ENCODE data around the gene PRSS23. TPM values are rescaled to one million over a fixed set of nuclear protein-coding genes. Genes with fewer than 3 reads are reported as not detected.

The PRSS23 gene
- total RNA-seq, 1 experiment from 2014 or later, result 355 TPM

DNA sequence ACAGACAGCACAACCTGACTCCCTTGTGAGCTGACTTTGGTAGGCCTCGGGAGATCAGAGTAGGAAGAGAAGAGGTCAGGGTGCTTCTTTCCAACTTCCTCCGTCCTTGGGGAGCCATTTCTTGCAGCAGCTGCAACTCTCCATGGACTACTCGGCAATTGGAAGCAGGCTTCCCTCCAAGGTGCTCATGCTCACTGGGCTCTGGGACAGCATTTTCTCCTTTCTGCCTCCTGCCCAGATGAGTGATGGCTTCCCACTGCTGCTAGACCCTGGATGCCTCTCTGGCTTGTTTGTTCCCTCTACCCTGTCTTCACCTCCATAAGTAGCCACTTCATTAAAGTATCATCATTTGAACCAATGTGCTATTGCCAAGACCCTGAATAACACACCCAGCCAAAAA is 8.2 kb upstream of the PRSS23 start:
- in situ Hi-C loops (cut with HindIII; ENCODE audit: low pct_unique_long_range_greater_than_20kb, low sequenced_read_pairs), result no loop called here
- H3K9me3 ChIP-seq (ENCODE audit: control insufficient read depth, insufficient read depth, low read depth, low read length), result no peaks in the 10 kb centered on the region
- no peak overlapping the region for H3K4me3 ChIP-seq (ENCODE audit: low read depth in 2 of 2, low read length in 2 of 2)
- ChIA-PET POLR2A (no interaction called here), CTCF (no interaction called here)
- peaks cover 18% of the 10 kb centered on the region for H3K4me1 ChIP-seq (ENCODE audit: control insufficient read depth, insufficient read depth, low read length)
- intact Hi-C loops (cut with micrococcal nuclease; ENCODE audit: unreplicated experiment), result no loop called here
- no TSS peak for BruUV-seq (replicated peaks)
- H3K36me3 ChIP-seq (ENCODE audit: control insufficient read depth, insufficient read depth, low read length), result no peaks in the 10 kb centered on the region
- no peak for DNase-seq (ENCODE audit: low read depth, low spot score)
- peak overlapping the region; percentile 60; the same call in 1 of the 2 replicates for H3K27ac ChIP-seq (ENCODE audit: low read length)
- TF ChIP-seq POLR2AphosphoS5 (IDR thresholded peaks at IDR 0.05; ENCODE audit: low read depth, low read length) (no peak), CTCF (IDR thresholded peaks at IDR 0.05) (no peak)
- no peaks in the 10 kb centered on the region for H3K27me3 ChIP-seq (ENCODE audit: control insufficient read depth, insufficient read depth, low read length)
- no peak for ATAC-seq

DNA sequence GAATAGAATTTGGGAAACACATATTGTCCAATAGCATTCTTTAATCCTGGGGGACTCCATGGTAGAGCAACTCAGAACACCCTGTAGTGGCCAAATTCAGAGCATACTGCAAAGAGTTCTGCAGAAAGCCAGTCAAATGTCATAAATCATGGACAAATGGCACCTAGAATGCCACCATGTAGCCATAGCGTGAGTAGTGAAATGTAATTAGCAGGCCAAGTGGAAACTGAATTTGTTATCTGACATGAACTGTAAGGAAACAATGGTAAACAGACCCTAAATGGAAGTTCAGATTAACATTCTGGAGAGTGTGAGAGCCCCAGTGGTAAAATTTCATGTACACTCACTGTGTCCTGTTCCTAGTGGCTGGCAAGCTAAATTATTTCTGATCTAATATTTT is 7.0 kb upstream of the PRSS23 start:
- no TSS peak for BruUV-seq (replicated peaks)
- no peak for DNase-seq (ENCODE audit: low read depth, low spot score)
- in situ Hi-C loops (cut with HindIII; ENCODE audit: low pct_unique_long_range_greater_than_20kb, low sequenced_read_pairs) (no loop called here), intact Hi-C loops (cut with micrococcal nuclease; ENCODE audit: unreplicated experiment) (no loop called here)
- no peaks in the 10 kb centered on the region for H3K9me3 ChIP-seq (ENCODE audit: control insufficient read depth, insufficient read depth, low read depth, low read length)
- ChIA-PET POLR2A (no interaction called here), CTCF (no interaction called here)
- peaks cover 21% of the 10 kb centered on the region for H3K4me1 ChIP-seq (ENCODE audit: control insufficient read depth, insufficient read depth, low read length)
- no peaks in the 10 kb centered on the region for H3K27me3 ChIP-seq (ENCODE audit: control insufficient read depth, insufficient read depth, low read length)
- H3K4me3 ChIP-seq (ENCODE audit: low read depth in 2 of 2, low read length in 2 of 2), result no peak overlapping the region
- ATAC-seq, result no peak
- H3K36me3 ChIP-seq (ENCODE audit: control insufficient read depth, insufficient read depth, low read length), result no peaks in the 10 kb centered on the region
- peak overlapping the region; percentile 40; the same call in 1 of the 2 replicates for H3K27ac ChIP-seq (ENCODE audit: low read length)
- no peak for TF ChIP-seq POLR2AphosphoS5 (IDR thresholded peaks at IDR 0.05; ENCODE audit: low read depth, low read length)
- no peak for TF ChIP-seq REST (IDR thresholded peaks at IDR 0.05; ENCODE audit: insufficient read depth in 1 of 2, low read depth in 2 of 2, low read length in 1 of 2)
- no peak for TF ChIP-seq SIN3A (IDR thresholded peaks at IDR 0.05; ENCODE audit: borderline replicate concordance, insufficient read depth, low read depth, low read length)
- no peak for TF ChIP-seq TCF7L2 (IDR thresholded peaks at IDR 0.05; ENCODE audit: low read depth, low read length)
- TF ChIP-seq CTCF (IDR thresholded peaks at IDR 0.05), result no peak

All from Panc1 (cell line).